ENCODE results near the gene MCF2L2.
"Not testable (repeated sequence)": the region's sequence is repeated elsewhere in the genome, so short reads cannot be mapped to it uniquely, and the experiment has no call there.

Gene MCF2L2

DNA sequence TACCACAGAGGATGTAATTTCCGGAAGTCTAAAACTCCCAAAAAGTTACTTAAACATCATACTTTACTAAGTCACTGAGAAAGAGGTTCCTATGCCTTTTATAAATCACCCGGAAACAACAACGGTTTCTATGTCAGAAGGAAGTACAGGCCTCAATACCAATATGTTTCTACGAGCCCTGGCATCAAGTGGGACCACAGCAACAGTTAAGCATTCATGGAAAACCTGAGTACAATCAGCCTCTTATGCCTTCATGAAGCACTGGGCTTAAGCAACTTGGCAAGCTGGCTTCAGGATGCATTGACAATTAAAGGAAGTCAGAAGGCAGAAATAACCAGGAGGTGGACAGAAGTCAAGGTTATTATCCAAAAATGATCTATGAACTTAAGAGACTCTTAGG, 194.5 kb downstream of the MCF2L2 start:
- no peak for DNase-seq (ENCODE audit: low spot score)

DNA sequence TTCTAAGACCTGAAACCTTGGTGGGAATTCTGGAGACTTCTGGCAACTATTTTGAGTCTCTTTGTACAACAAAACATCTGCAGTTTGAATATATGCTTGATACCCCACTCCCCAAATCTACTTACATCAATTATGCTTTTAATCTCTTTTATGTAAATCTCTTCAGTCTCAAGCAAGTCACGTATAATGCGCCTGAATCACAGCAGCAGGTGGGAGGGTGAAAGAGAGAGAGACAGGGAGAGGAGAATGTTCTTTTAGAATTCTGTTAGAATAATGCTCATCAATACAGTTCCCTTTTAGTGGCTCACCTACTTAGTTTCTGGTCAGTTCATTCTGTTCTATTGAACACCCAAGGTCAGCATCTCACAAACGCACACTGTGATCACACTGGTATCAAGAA, 197.6 kb downstream of the MCF2L2 start:
- DNase-seq (ENCODE audit: low spot score): no peak

DNA sequence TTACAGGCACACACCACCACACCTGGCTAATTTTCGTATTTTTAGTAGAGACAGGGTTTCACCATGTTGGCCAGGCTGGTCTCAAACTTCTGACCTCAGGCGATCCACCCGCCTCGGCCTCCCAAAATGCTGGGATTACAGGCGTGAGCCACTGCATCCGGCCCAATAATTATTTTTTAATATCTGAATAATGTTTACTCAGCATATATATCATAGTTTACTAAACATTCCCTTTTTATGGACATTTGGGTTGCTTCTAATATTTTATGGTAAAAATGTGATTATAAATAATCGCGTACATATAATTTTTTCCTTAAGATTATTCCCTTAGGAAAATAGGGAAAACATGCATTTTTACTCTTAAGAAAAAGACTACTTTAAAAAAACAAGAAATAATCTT, 198.2 kb downstream of the MCF2L2 start:
- not testable (repeated sequence) for DNase-seq (ENCODE audit: low spot score)

DNA sequence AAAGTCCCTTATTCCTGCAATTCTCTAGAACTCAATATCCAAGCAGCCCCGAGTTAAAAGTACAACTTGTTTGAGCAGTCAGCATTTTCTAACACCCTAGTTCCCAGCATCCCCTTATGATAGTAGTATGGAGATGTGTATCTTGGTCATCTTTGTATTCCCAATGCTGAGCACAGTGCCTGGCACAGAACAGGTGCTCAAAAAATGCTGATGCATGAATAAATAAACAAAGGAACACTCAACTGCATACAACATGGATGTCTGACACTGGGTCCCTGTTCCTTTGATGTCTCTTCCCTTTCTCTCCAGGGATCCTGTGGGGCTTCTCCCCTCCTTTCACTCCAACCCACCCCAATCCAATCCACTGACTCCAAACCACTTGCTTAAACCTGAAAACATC, 199.2 kb downstream of the MCF2L2 start:
- DNase-seq (ENCODE audit: low spot score): no peak

DNA sequence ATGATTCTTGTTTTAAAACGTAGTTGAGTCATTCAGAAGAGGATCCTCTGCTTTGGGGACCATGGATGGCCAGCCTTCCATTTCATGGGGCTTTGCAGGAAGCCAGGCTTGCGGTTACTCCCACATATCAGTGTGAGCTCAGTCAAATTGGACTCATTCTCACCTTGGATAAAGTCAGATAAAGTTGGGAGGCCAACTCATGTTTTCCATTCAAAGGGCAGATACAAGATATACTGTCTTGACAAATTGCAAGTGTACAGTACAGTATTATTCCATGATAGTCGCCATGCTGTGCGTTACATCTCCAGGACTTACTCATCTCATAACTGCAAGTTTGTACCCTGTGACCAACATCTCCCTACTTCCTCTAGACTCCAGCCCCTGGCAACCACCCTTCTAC, 200.8 kb downstream of the MCF2L2 start:
- no peak for DNase-seq (ENCODE audit: low spot score)

DNA sequence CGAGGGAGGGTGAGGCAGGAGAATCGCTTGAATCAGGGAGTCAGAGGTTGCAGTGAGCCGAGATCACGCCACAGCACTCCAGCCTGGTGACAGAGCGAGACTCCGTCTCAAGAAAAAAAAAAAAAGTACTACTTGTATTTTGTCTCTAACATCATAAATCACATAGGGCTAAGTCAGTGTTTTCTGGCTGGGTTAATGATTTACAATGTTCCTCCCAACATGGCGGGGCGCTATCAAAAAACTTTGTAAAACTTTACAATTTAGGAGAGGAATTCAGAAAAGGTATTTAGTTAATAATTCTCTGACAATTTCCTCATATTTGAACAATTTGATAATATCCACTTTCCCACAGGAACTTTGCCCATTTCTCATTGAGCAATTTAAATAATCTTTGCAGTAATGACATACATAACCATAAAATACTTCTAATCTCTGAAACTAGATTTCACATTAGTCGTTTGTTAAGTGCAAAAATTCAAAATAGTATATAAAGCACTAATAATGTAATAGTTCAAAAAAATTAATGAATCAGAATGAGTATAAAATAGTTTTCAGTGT, 202.0 kb downstream of the MCF2L2 start:
- no peak for DNase-seq (ENCODE audit: low spot score)

DNA sequence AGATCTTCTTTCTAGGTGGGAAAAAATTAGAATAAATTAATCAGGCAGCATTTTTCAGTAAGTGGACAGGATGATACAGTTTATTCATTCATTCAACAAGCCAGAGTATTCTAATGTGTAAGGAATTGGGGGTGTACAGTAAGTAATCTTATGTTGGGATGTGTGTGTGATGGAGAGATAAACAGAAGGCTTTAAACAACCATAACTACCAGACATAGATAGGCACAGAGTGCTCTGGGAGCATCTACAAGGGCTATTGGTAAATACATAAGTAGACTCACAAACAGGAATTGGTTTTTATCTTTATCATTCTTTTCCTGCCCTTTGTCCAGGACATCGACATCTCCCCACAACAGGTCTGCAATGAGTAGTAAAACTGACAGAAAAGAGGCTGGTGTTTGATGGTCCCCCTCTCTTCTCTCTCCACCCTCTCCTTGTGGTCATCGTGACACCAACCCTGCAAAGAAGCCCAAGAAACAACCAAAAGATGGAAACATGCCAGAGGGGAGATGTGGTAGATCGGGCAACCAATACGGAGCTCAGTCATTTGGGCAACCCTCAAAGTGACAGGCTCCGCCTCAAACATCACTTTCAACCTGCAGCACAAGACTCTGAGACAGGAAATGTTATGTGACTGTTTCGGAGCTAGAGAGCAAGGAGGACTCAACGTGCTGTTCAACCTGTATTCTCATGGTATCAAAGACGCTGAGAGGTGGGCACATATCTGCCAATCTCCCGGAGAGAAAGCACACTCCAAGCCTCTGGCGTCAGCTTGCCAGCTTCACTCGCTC, 204.0 kb downstream of the MCF2L2 start:
- DNase-seq (ENCODE audit: low spot score): no peak

DNA sequence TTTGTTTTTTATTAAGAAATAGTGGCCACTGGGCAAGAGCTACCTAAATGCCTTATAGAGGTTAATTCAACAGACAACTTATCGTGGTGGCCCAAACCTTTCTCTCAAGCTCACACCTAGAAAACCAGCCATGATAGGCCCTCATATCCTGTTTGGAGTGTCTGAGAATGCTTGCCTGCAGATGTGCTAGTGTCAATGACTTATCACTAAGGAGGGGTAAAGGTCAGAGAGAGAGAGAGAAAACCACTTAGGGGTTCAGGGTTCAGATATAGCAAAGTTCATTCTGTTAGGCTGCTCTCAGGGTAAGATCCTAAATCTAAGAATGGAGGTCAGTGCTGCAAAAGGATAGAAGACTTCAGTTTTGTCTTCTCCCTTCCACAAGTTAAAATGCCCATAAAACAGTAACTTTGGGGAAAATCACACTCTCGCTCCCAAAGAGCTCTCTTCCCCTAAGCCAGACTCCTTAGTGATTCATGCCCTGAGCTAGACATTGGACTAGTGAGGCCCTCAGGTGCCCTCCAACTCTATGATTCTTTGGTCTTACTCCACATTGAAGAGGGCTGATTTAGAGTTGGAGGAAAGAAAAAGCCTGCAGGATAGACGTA, 205.7 kb downstream of the MCF2L2 start:
- no peak for DNase-seq (ENCODE audit: low spot score)

DNA sequence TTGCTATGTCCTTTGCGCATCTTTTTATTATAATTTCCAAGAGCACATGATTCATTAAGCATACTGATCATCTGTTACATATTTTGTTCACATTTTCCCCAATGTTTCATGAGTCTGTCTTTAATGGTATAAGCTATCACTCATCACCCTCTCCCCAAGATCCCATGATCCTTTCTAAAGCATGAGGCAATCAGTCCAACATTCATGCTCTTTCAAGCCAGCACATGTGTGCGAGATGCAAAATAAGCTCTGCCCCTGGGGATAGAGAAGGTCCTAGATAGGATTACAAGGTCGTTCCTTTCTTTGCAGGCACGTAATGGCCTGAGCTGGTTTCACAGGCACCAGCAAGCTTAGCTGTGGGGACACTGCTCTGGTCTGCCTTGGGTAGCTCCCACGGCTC, 207.6 kb downstream of the MCF2L2 start:
- DNase-seq (ENCODE audit: low spot score): no peak

DNA sequence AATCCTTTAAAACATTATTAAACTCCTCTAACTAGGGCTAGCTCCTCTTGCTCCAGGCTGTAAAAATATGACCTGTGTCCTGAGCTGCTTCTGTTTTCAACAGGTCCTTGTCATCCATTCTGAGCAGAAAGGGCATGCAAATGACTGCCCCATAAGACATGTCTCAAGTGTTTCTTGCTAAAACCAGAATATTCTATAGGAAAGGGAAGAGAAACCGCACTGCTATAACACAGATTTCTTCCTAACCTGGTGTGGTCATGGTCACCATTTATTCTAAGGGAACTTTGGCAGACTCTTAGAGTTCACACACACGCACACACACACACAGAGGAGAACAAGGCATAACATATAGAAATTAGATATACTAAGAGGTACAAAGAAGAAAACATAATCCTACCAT, 209.6 kb downstream of the MCF2L2 start:
- no peak for DNase-seq (ENCODE audit: low spot score)

DNA sequence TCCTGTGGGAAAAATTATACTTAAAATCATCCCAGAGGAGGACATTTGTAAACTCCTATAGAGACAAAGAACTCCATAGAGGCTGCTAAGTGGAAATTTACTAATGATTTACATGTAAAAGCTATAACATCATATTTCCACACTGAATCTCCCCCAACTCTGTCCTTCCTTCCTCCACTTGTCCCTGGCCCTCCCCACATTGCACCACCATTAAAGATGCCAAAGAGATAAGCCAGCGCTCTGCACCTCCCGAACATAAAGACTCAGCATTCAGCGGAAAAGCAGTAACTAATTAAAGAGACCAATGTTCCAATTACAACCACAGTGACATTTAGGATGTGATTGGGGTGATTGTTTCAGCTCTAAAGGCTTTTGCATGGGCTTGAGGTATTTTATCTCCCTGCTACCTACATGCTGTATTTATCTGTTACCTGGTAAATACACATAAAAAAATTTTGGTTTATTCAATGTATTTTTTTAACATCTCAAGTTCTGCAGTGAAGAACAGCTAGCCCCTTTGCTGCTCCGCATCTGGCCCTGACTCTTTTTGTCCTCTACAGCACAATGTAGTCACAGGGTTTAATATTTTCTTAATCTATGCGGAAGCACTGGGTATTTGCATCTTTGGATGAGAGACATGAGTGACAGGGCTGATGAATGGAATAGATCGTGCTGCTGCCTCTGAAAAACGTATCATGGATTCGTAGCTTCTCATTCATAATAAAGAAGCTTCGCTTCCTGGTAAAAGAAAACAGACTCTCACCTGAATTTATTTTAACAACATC, 210.7 kb downstream of the MCF2L2 start:
- DNase-seq (ENCODE audit: low spot score): no peak

DNA sequence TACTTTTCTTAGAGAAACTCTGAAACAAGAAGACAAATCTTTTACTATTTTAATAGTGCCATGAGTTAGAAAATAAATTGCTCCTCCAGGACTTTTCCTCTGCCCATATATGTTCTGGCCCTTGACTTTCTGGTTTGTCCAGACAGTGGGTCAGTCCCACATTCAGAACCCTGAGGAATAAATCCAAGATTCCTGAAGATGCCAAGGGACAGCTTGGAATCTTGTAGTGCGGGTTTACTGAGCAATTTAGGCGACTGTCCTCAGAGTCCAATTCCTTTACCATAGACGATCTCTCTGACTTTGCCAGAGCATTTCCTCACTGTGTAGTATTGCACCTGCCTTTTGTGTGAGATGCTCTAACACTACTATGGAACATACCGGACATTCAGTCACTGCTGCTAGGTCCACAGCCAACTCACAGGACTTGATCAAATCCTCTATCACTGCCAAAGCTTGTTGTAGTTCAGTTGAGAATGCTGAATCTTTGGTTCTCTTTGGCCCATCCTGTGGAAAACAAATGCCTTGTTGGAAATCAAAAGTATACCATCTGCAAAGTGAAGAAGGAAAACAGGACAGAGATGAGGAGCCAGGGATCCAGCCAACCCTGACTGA, 212.7 kb downstream of the MCF2L2 start:
- DNase-seq (ENCODE audit: low spot score): no peak

DNA sequence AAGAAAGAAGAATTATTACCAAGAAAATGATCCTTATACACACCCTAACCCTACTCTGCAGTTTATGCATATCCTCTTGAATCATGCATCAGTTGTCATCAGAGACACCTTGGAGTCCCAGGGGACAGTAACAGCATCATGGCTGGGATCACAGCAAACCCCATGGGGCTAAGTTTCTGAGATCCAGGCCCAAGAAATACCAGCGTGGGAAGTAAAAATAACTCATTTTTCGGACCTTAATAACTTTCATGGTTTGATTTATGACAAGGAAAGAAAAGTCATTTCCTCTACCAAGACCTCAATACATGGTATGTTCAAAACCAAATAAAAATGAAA, 214.2 kb downstream of the MCF2L2 start:
- DNase-seq (ENCODE audit: low spot score): no peak

DNA sequence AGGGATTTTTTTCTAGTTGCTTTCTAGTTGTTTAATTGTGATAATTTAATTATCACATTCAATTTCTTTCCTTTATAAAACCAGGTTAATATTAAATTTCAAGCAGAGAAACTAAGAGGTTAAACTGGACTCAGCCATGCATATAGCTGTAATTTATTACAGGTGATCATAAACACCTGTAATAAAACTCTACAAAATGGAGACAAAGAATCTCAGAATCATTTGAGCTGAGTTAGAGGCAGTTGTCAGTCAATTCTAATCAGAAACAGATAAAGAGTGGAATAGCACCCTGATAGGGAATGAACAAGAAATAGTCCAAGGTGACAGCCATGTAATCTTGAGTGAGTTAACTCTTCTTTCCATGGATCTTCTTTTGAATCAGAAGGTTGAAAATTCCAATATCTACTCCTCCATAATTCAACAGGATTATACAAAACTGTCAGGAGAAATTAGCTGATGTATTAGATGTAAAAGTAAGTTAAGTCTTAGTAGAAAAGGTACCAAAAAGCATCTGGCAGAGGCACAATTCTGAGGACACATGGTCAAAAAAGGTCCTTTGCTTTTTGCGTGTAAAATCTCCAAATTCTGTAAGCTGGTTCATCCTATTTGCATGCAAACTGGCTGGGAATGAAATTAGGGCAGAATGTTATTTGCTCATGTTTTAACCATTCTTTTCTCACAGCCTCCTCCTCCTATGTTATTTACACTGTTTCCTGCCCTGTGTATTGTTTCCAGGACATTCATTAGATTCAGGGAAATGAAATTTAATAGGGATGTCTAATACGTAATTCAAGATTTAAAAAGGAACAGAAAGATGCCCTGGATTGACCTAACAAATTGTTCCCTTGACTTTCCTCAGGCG, 214.8 kb downstream of the MCF2L2 start:
- no peak for DNase-seq (ENCODE audit: low spot score)

DNA sequence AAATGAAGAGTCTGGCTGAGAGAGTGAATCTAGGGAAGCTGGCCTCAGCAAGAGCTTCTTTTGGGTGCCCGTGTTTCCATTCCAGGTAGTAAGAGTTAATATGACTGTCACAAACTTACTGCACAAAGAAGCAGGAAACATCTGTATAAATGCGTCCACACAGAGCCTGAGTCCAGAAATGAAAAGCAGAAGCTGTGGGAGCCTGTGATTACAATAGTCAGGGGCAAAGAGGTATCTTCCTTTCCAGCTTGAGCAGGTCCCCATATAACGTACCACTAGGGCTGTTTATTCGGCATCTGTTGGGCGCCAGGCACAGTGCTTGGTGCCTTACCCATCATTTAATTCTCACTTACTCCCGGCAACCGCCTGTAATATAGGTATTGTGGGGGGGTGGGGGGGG, 215.9 kb downstream of the MCF2L2 start:
- DNase-seq (ENCODE audit: low spot score): no peak

DNA sequence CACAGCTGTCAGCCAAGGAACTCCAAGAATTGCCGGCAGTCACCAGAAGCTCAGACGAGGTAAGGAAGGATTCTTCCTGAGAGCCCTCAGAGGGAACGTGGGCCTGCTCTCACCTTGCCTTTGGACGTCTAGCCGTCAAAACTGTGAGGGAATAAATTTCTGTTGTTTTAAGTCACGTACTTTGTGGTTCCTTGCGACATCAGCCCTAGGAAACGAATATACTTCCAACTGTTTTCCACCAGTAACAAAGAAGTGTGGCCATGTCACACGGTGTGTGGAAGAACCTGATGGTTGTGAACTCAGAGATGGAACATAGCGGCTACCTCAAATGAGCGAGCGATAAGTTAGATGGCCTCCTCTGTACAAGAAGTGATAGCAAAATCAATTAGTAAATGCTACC, 216.3 kb downstream of the MCF2L2 start:
- DNase-seq (ENCODE audit: low spot score): no peak

DNA sequence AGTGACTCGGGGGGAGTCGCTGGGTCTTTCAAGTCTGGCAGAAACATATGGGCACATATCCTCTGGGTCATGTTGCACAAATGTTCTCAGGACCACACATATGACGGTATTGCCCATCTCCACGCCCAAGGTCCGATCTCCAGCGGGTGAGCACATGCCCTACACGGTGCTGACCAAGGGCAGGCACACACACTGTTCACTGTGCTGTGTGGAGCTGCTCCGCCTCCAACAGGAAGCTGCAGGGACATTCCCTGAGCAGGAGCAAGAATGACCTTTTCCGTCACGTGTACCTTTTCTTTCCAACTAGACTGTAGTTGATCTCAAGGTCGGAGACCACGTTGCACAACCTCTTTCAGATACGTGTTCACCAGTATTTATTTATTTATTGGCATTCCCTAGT, 217.1 kb downstream of the MCF2L2 start:
- no peak for DNase-seq (ENCODE audit: low spot score)

DNA sequence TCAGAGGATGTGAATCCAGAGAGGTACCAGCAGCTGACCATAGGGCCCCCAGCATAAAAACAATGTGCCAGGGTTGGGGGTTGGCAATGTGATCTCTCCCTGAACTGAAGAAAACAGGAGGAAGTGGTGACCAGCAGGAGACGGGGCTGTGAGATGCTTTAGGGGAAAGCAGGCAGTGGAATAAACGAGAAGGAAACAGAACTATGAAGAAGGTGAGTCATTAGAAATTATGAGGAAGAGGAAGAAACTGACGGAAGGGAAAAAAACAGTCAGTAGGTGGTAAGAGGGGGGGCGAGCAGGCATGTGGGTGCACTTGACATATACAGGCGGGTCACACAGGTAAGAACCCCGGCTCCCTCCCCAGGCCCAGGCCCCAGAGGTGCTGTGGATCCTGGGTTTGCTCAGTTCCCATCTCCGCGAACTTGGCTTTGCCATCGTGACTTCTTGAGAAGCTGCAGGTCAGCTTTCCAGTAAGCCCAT, 217.5 kb downstream of the MCF2L2 start:
- DNase-seq (ENCODE audit: low spot score): no peak

DNA sequence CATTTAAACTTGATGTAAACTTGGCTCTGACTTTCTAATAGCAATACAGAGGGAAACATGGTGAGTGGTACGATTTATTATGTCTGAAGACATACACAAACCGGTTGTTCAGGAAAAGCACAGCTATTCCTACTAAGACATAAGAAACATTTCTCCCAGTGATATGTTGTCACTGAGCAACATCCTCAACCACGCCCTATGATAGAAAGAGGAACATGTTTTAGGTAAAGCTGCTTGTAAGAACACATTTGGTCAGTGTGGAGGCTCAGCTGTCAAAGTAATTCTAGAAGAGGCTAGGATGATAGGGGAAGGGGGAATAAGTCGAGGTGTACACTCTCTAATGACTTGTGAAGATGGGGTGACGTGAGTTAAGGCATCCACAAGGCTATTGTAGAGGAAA, 218.1 kb downstream of the MCF2L2 start:
- DNase-seq (ENCODE audit: low spot score): no peak

DNA sequence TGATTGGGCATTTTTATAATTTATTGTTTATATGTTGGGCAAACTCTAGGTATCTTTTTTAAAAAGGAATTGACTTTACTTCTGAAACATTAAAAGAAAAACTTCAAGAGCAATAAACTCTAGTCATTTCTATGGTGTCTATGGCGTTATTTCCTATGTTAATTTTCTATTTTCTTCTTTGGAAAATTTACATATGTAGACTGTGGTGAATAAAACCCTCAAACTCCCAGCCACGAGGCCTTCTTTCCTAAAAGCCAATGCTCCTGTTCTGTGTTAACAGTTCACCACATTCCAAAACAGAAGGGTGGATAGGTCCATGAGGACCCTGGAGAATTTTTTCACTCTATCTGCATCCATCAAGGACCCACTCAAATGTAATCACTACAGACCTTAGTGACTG, 219.6 kb downstream of the MCF2L2 start:
- no peak for DNase-seq (ENCODE audit: low spot score)

DNA sequence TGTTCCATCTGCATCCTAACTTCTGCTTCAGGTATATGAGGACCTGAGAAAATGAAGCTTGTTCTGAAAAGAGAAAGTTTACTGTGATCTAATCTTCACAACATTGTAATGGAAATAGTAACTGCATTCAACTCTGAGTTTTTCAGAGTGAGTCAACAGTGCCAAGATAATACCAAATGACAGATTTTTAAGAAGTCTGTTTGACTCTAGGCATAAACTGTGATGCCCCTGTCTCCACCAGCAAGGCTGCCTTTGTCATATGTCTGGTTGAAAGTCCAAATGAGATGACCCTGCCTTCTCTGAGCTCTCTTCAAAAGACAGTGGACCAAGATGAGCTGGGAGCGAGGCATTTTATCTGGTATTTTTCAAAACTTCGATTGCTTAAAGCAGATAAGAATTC, 220.2 kb downstream of the MCF2L2 start:
- DNase-seq (ENCODE audit: low spot score): no peak

DNA sequence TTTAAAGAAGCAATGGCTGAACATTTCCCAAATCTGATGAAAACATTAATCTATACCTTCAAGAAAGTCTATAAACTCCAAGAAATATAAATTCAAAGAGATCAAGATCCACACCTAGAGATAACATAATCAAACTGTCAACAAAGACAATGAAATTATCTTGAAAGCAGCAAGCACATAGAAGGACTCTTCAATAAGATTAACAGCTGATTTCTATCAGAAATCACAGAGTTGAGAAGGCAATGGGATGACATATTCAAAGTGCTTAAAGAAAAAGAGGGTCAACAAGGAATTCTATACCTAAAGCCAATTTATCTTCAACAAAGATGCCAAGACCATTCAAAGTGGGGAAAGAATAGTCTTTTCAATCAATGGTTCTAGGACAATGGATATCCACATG, 224.7 kb downstream of the MCF2L2 start:
- no peak for DNase-seq (ENCODE audit: low spot score)

Measured in HuH-7.5 (cell line).